Mononuclear cell (primary cell): ENCODE data around the gene KCNN4. TPM values are rescaled to one million over a fixed set of nuclear protein-coding genes. Genes with fewer than 3 reads are reported as not detected.
A peak's percentile ranks its signal among the peaks of the same experiment; 100 is the strongest.
"Not testable (repeated sequence)": the region's sequence is repeated elsewhere in the genome, so short reads cannot be mapped to it uniquely, and the experiment has no call there.

Experiments used
- H3K27me3 ChIP-seq: 2 replicates; pipeline ENCODE4 v1.6.0; 2011; ENCODE audit warnings: low read length, control low read depth; ENCODE audit not compliant: insufficient read depth
- H3K4me1 ChIP-seq: 2 replicates; pipeline ENCODE4 v1.5.1; 2011; ENCODE audit warnings: mild to moderate bottlenecking, low read length, control low read depth; ENCODE audit not compliant: insufficient read depth
- H3K4me3 ChIP-seq: 2 replicates; pipeline ENCODE4 v1.5.1; 2011; ENCODE audit warnings: mild to moderate bottlenecking, low read length, moderate library complexity
- H3K9me3 ChIP-seq: 2 replicates; pipeline ENCODE4 v1.5.1; 2011; ENCODE audit warnings: low read depth, mild to moderate bottlenecking, control low read depth, low read length
- total RNA-seq: library from RNA; depleted of rRNA; stranded (reverse); fragments of >200 nt; gene quantifications from one replicate; pipeline ENCODE4 v1.2.3, GENCODE V29; 2012

Gene KCNN4
- total RNA-seq, 1 donor: 9.9 TPM

DNA sequence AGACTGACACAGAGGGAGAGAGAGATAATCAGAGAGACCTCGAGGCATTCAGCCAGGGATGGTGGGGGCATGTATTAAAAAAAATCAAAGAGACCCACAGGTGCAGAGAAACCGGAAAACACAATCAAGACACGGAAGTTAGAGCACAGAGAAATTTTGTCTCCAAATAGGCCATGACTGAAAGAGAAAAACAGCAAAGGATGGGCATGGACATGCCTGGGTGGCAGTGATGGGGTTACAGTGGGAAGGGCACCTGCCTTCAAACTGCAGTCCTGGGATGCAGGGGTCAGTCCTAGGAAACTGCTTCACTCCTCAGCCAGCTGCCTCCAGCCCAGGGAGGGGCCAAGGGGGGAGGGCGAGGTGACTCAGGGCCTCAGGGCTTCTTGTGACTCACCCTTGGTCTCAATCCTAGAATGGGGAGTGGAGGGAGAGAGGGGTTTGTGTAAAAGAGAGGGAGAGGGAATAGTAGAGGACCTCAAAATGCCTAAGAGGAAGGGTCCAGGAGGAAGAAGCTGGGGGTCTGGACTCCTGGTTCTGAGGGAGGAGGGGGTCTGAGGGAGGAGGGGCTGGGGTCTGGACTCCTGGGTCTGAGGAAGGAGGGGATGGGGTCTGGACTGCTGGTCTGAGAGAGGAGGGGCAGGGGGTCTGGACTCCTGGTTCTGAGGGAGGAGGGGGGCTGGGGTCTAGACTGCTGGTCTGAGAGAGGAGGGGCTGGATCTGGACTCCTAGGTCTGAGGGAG is 3.6 kb upstream of the KCNN4 start:
- Histone ChIP-seq H3K4me3 (no peak overlapping the region), H3K27me3 (no peaks in the 10 kb centered on the region), H3K9me3 (no peaks in the 10 kb centered on the region), H3K4me1 (peaks cover 50% of the 10 kb centered on the region)

GRCh38 chr19:43783636-43784035 is 2.9 kb upstream of the KCNN4 start:
- no peak overlapping the region for H3K4me3 ChIP-seq
- H3K4me1 ChIP-seq: peaks cover 58% of the 10 kb centered on the region
- no peaks in the 10 kb centered on the region for H3K9me3 ChIP-seq
- H3K27me3 ChIP-seq: no peaks in the 10 kb centered on the region

DNA sequence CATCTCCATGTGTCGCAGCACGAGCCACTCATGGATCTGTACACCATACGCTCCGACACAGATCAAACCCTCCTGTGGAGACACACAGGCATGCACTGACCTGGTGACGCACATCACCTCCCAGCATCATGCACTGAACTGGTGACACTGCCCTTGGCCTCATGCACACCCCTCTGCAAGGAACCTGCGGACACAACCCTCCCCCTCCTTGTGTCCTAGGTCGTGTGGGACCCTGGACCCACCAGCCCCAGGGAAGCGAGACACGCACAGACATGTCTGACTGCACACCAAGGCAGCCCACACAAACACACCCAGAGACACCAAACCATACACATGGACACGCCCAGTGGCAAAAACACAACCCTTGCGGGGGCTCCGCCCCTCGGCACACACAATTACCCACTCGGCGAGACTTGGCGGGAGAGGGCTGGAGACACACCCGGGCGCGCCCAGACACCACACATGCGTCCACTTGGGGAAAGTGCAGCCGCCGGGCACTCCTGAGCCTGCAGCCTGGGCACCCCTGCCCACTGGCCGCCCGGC is 2.0 kb upstream of the KCNN4 start:
- H3K27me3 ChIP-seq: no peaks in the 10 kb centered on the region
- H3K4me1 ChIP-seq: peaks cover 67% of the 10 kb centered on the region
- no peaks in the 10 kb centered on the region for H3K9me3 ChIP-seq
- H3K4me3 ChIP-seq: no peak overlapping the region

DNA sequence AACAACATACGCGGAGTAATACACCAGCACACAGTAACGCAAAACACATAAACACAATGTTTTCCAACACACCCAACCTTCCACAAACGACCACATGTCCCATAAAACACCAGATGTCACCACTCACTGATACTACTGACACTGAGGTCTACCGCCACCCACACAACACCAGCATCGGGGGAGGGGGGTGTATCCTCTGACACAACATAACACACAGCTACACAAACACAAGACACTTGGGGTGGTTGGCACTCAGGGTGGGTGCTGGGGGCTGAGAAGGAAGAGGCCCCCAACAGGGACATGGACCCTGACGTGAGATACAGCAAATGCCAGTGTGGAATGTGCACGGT is 1.5 kb upstream of the KCNN4 start:
- Histone ChIP-seq H3K27me3 (no peaks in the 10 kb centered on the region), H3K4me3 (no peak overlapping the region), H3K9me3 (no peaks in the 10 kb centered on the region), H3K4me1 (peaks cover 72% of the 10 kb centered on the region)

- Histone ChIP-seq H3K4me1 (peaks cover 77% of the 10 kb centered on the region), H3K9me3 (no peaks in the 10 kb centered on the region), H3K27me3 (no peaks in the 10 kb centered on the region), H3K4me3 (no peak overlapping the region)
Observed at GRCh38 chr19:43781630-43782310, 997 bp upstream of the KCNN4 start.

GRCh38 chr19:43779820-43780219 is 953 bp downstream of the KCNN4 start:
- no peaks in the 10 kb centered on the region for H3K27me3 ChIP-seq
- no peaks in the 10 kb centered on the region for H3K9me3 ChIP-seq
- H3K4me3 ChIP-seq: peak overlapping the region; percentile 42
- H3K4me1 ChIP-seq: peaks cover 91% of the 10 kb centered on the region

GRCh38 chr19:43779147-43779819 is 1.5 kb downstream of the KCNN4 start:
- Histone ChIP-seq H3K4me3 (peak overlapping the region; percentile 42), H3K4me1 (peaks cover 91% of the 10 kb centered on the region), H3K27me3 (no peaks in the 10 kb centered on the region), H3K9me3 (no peaks in the 10 kb centered on the region)

DNA sequence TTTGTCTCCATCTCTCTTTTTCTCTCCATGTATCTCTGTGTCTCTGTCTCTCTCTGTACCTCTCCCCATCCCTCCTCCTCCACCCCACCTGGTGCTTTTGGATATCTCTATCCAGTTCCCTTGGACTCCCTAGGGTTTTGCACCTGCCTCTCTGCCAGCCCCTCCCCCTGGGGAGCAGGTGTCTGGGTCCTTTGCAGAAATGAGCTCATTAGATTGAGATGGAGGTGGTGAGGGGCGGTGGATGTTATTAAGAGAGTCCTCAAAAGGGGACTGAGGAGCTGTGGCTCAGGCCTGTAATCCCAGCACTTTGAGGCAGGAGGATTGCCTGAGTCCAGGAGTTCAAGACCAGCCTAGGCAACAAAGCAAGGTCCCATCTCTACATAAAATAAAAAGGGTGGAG is 2.1 kb downstream of the KCNN4 start:
- Histone ChIP-seq H3K4me1 (peaks cover 87% of the 10 kb centered on the region), H3K9me3 (no peaks in the 10 kb centered on the region), H3K27me3 (no peaks in the 10 kb centered on the region), H3K4me3 (peak overlapping the region; percentile 42)

DNA sequence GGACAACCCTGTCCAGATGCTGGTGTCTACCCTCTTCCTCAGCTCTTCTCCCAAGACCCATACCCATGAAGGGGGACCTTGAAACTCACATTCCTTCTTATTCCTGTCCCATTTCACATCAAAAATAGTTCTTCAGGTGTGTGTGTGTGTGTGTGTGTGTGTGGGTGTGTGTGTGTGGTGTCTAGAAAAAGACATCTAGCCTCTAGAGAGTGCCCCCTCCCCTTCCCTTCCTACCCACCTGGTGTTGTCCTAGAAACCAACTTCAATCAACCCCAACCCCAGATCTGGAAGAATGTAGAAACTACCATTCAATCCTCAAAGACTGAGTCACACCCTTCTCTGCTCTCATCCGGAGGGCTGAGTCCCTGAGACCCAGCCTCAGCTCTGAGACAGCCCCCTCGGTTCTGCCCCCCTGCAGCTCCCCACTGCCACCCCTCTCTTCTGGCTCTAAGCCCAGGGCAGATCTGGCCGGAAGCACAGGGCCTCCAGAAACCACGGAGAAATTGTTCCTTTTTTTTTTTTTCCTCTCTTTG is 3.5 kb downstream of the KCNN4 start:
- Histone ChIP-seq H3K4me1 (peaks cover 77% of the 10 kb centered on the region), H3K9me3 (no peaks in the 10 kb centered on the region), H3K4me3 (no peak overlapping the region), H3K27me3 (no peaks in the 10 kb centered on the region)

GRCh38 chr19:43776286-43776685 is 4.5 kb downstream of the KCNN4 start:
- H3K4me1 ChIP-seq: peaks cover 69% of the 10 kb centered on the region
- no peak overlapping the region for H3K4me3 ChIP-seq
- H3K9me3 ChIP-seq: no peaks in the 10 kb centered on the region
- H3K27me3 ChIP-seq: no peaks in the 10 kb centered on the region

DNA sequence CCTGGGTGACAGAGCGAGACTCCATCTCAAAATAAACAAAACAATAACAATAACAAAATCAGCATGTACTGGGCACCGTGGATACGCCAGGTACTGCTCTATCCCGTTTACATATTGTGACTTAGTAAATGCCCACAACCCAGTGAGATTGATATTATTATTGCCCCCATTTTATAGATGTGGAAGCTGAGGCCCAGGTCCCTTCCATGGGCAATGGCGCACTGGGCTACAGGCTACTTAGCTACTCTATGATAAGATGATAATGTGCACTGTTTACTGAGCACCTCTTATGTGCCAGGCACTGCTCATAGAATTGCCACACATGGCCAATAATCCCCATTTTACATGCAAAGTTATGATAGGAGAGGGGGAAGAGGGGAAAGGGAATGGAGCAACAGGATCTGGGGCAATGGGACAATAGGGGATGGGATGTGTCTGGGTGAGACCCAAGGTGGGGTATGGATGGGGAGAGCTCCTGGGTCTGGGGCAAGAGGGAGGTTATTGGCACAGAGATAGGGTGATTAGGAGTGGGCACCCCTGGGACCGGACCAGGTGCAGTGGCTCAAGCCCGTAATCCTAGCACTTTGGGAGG is 5.4 kb downstream of the KCNN4 start:
- Histone ChIP-seq H3K27me3 (no peaks in the 10 kb centered on the region), H3K9me3 (no peaks in the 10 kb centered on the region), H3K4me1 (peaks cover 62% of the 10 kb centered on the region), H3K4me3 (no peak overlapping the region)

DNA sequence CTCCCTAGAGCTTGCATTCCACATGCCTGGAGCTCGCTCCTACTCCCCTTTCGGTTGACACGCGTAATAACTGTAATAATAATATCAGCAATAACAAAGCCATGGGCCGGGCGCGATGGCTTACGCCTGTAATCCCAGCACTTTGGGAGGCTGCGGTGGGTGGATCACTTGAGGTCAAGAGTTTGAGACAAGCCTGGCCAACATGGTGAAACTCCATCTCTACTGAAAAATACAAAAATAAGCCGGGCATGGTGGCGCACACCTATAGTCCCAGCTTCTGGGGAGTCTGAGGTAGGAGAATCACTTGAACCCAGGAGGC is 5.9 kb downstream of the KCNN4 start:
- H3K27me3 ChIP-seq, H3K9me3 ChIP-seq, H3K4me3 ChIP-seq: not testable (repeated sequence)
- H3K4me1 ChIP-seq: peaks cover 63% of the 10 kb centered on the region

GRCh38 chr19:43774103-43774939 is 6.5 kb downstream of the KCNN4 start:
- H3K4me1 ChIP-seq: peaks cover 63% of the 10 kb centered on the region

DNA sequence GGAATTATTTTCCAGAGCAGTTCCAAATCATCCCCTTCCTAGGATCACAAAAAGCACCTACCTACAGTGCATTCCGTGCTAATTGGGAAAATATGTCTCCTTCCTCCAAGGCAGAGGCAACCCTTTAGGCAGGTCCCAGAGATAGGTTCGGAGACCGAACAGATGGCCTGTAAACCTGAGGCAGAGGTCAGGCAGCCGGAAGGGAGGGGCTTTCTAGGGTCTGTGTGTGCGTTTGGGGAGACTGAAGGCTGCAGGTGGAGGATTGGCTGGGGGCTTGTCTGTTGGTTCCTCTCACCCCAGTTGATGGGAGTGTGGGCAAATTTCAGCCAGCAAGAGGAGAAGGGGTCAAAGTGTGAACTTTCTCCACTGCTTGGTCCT is 7.1 kb downstream of the KCNN4 start:
- no peak overlapping the region for H3K4me3 ChIP-seq
- no peaks in the 10 kb centered on the region for H3K27me3 ChIP-seq
- peaks cover 63% of the 10 kb centered on the region for H3K4me1 ChIP-seq
- no peaks in the 10 kb centered on the region for H3K9me3 ChIP-seq

More at GRCh38 chr19:43774103-43774939, 6.5 kb downstream of the KCNN4 start:
- Histone ChIP-seq H3K27me3 (no peaks in the 10 kb centered on the region), H3K4me3 (no peak overlapping the region), H3K9me3 (no peaks in the 10 kb centered on the region)
